Measurements from ENCODE around the gene NKD2. TPM values are rescaled to one million over a fixed set of nuclear protein-coding genes. Genes with fewer than 3 reads are reported as not detected.

Gene NKD2
- total and polyA plus RNA-seq, 11 donors = 0.56 to 6.6 (median 2.3) TPM

GRCh38 chr5:1064383-1065142 lies 56.0 kb downstream of the NKD2 start:
- peaks cover 0 to 84% (median 68%) of the 10 kb centered on the region in 9 donors for H3K36me3 ChIP-seq
- peaks cover 0 to 16% (median 6%) of the 10 kb centered on the region in 12 donors for H3K4me1 ChIP-seq
- WGBS, 4 donors = 84 to 90% (median 87%) methylated on average over 49 of the region's 49 CpGs

GRCh38 chr5:1065143-1065750 lies 56.6 kb downstream of the NKD2 start:
- no peaks in the 10 kb centered on the region for H3K27me3 ChIP-seq
- 91 to 95% (median 92%) methylated on average over 23 to 26 of the region's 26 CpGs for WGBS, 4 donors
- DNase-seq = peak in 2 of 5 donors; percentile 22 to 57
- H3K9me3 ChIP-seq = no peaks in the 10 kb centered on the region
- TF ChIP-seq POLR2A (IDR thresholded peaks at IDR 0.05) (no peak), CTCF (IDR thresholded peaks at IDR 0.05) (no peak)
- peaks cover 0 to 78% (median 63%) of the 10 kb centered on the region in 9 donors for H3K36me3 ChIP-seq
- no peak overlapping the region for H3K4me3 ChIP-seq
- no peak overlapping the region for H3K27ac ChIP-seq
- intact Hi-C loops (cut with DNase I) = loop anchor here in 1 of 10 donors (10.0 kb wide), 1 partner anchor 70 kb away; no protein-coding TSS in a partner anchor
- ATAC-seq = no peak
- H3K4me1 ChIP-seq = peaks cover 0 to 16% (median 6%) of the 10 kb centered on the region in 12 donors

More at GRCh38 chr5:1064383-1065142, 56.0 kb downstream of the NKD2 start:
- ATAC-seq = no peak
- Histone ChIP-seq H3K27ac (no peak overlapping the region), H3K4me3 (no peak overlapping the region), H3K9me3 (no peaks in the 10 kb centered on the region), H3K27me3 (no peaks in the 10 kb centered on the region)
- peak in 2 of 5 donors; percentile 21 to 46 for DNase-seq
- TF ChIP-seq CTCF (IDR thresholded peaks at IDR 0.05) (no peak), POLR2A (IDR thresholded peaks at IDR 0.05) (no peak)
- intact Hi-C loops (cut with DNase I) = loop anchor here in 1 of 10 donors (10.0 kb wide), 1 partner anchor 70 kb away; no protein-coding TSS in a partner anchor

- DNase-seq = peak in 2 of 5 donors; percentile 20 to 53
- no peak overlapping the region for H3K27ac ChIP-seq
- no peak overlapping the region for H3K4me3 ChIP-seq
- TF ChIP-seq POLR2A (IDR thresholded peaks at IDR 0.05) (no peak), CTCF (IDR thresholded peaks at IDR 0.05) (no peak)
- ATAC-seq = no peak
- H3K36me3 ChIP-seq = peaks cover 0 to 72% (median 59%) of the 10 kb centered on the region in 9 donors
- WGBS, 4 donors = 94 to 97% (median 94%) methylated on average over 9 to 16 of the region's 16 CpGs
- no peaks in the 10 kb centered on the region for H3K27me3 ChIP-seq
- intact Hi-C loops (cut with DNase I) = loop anchor here in 1 of 10 donors (10.0 kb wide), 1 partner anchor 69 kb away; no protein-coding TSS in a partner anchor
- peaks cover 0 to 16% (median 6%) of the 10 kb centered on the region in 12 donors for H3K4me1 ChIP-seq
- H3K9me3 ChIP-seq = no peaks in the 10 kb centered on the region
Observed at GRCh38 chr5:1065891-1066650, 57.5 kb downstream of the NKD2 start.
